T-helper 1 cell (primary cell): Measurements from ENCODE around the gene VPS72.
A peak's percentile ranks its signal among the peaks of the same experiment; 100 is the strongest.

Experiments used
- DNase-seq, 5 donors: peaks; one replicate each; pipeline ENCODE4 v3.0.0-alpha.2; 2012 to 2020

VPS72 gene

GRCh38 chr1:151144474-151145303 lies 45.3 kb downstream of the VPS72 start:
- no peak for DNase-seq

- no peak for DNase-seq
These were observed 46.0 kb downstream of the VPS72 start for GRCh38 chr1:151143986-151144385.

- DNase-seq: no peak
These were observed 47.0 kb downstream of the VPS72 start for GRCh38 chr1:151143057-151143435.

DNA sequence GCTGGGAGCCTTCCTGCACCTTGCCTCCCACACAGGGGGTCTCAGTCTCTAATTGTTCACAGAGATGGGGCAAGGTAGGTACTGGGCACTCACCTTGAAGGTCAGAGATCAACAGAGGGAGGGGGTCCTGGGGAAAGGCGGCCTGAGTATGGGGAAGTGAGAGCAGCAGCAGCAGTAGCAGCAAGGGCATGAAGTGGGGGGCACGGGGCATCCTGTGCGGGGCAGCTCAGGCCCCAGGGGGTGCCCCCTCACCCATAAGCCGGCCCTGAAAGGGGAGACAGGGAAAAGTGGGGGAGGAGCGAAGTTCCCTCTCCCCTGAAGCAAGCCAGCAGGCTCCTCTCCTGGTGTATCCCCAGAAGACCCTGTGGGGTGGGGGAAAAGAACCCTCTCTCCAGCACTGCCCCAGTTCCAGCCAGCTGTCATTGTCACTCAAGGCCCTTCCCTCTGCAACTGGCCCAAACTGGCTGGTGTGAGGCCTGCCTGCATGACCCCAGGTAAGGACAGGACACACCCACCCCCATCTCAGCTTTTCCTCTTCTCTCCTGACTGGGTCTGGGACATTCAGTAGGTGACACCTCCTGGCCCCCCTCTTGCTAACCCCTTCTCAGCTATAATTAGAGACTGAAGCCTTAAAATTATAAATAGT lies 47.5 kb downstream of the VPS72 start:
- DNase-seq: no peak

- DNase-seq: no peak
These were observed 52.2 kb downstream of the VPS72 start for GRCh38 chr1:151137789-151138188.

GRCh38 chr1:151135433-151136385 lies 54.3 kb downstream of the VPS72 start:
- DNase-seq: no peak

GRCh38 chr1:151134991-151135390 lies 55.0 kb downstream of the VPS72 start:
- DNase-seq: no peak

DNA sequence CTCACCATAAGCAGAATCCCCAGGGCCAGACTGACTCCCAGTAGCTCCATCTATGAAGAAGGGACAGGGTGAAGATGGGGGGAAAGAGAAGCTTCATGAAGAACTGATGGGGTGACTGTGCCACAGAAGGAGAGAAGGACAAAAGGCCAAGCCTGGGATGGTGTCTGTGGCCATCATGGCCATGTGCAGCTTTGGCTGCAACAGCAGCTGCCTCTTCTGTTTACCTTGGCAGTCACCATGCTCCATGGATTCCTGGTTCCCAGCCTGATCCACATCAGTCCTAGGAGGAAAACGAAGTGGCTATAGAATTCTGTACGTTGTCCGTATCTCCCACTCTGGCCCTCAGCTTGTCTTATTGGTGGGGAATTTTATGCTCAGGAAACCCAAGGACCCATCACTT lies 55.6 kb downstream of the VPS72 start:
- no peak for DNase-seq

DNA sequence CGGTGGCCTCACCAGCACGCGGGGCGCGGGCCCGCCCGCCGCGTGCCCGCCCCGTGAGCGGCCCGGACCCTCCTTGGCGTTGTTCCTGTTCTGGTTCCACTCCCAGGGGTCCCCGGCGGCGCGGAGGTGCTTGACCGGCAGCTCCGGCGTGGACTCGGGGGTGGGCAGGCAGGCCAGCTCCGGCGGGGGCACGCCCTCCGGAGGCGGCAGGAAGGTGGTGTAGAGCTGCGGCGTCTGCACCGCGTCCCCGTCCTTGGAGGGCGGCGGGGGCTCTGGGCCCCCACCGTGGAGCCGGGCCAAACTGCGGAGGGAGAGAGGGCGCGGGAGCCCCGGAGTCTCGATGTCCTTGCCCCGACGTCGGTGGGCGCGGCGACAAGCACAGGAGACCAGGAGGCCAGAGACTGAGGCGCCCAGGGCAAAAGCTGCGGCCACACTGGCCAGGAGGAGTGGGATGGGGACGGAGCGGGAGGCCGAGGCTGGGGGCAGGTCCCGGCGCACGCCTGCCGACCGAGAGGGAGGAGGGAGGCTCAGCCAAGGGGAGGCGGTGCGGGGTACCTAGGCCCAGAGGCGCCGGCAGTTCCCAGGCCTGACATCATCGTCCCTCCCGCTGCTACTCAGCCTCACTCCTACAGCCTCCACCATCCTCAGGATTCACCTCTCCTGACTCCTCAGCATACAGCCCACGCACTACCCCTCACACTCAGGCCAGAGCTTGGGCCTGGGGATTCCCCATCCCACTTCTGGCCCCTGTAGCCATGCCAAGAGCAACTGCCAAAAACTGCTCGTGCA lies 56.8 kb downstream of the VPS72 start:
- no peak for DNase-seq

DNA sequence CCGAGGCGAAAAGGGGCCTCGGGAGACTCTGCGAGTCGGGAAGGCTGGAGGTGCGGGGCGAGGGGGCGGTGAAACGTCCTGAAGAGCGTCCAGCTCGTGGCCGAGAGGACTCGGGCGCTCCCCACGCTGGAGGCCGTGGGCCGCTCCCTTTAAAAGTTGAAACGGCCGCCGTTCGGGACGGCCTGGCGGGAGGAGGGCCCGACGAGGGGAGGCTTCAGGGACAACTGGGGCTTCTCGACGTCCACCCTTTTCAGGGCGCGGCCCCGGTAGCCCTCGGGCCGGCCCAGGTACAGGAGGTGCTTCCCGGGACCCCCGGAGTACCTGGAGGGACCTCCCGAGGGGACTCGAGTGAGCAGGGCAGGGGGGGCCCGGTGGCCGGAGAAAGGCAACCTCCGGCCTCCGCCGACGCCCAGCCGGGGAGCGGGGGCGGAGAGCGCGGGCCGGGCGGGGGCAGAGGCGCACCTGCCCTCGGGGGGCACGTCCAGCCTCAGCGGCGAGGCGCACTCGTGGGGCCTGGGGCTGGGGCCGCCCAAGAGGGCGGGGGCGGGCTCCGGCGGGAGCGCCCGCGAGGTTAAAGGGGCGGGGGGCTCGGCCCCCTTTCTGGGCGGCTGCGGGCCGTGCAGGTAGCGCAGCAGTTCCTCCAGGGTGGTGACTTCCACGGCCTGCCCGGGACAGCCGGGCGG lies 57.5 kb downstream of the VPS72 start:
- DNase-seq: no peak

DNA sequence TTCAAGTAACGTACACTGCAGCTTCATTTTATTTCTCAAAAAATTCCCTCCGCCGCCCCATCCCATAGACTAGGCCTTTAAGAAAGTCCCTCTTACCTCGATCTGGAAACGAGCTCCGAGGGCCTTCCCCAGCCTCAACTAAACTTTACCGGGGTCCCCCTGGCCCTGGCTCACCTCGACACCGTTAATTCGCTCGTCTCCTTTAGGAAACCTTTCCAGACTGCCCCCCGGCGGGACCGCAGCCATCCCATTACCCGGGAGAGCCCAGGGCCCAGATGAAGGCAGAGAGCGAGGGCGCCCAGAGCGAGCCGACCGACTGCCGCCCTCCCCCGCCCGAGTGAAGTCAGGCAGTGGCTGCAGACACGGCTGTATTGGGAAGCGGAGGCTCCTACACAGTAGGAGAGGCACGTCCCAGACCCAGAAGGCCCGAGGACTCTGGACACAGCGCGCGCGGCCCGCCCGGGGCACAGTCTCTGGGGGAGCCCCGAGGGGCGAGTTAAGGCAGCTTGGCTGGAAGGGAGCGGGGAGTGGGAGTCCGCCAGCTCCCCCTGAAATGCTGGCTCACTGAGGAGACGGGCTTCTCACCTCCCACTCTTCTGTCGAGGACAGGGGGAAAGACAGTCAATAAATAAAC lies 58.2 kb downstream of the VPS72 start:
- no peak for DNase-seq

DNA sequence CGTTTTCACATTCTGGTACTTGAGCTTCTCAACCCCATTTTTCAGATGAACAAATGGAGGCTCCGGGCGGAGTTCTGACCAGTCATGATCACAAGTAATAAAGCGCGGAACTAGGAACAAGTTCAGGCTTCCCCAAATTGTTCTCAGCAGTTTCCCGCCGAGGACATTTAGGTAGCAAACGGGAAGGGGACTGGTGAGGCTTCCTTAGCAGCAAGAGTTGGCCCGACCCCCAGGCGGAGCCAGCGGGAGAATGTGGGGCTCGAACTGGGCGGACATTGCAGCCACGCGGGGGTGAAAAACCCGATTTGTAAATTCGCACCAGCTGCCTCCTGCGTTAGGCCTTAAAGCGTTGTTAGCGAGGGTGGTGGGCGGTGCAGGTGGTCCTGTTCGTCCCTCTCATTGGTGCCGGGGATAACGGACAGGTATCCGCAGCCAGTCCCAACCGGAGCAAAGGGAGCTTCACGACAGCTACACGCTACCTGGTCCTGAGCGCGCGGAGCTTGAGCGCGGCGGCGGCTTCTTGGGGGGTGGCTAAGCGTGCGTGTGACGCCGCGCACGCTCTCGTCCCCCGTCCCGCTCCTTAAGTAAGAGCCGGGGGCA lies 58.9 kb downstream of the VPS72 start:
- peak; percentile 38 to 80 (median 61) for DNase-seq

DNA sequence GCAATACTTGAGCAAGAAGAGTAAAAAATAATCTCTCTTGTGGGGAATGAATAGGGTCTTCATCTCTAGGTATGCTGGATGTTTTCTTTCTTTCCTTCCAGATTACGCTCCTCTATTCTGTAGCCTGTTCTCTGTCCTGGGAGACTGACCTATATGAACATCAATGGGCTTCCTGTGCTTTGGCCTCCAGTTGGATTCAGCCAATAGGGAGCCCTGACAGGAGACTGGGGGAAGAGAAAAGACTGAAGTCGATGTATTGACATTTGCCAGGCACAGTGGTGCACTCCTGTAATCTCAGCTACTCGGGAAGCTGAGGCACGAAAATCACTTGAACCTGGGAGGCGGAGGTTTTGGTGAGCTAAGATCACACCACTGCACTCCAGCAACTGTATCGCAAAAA lies 61.2 kb downstream of the VPS72 start:
- no peak for DNase-seq
